ENCODE measurements around the gene ZNF451.
A peak's percentile ranks its signal among the peaks of the same experiment; 100 is the strongest.

The ZNF451 gene

DNA sequence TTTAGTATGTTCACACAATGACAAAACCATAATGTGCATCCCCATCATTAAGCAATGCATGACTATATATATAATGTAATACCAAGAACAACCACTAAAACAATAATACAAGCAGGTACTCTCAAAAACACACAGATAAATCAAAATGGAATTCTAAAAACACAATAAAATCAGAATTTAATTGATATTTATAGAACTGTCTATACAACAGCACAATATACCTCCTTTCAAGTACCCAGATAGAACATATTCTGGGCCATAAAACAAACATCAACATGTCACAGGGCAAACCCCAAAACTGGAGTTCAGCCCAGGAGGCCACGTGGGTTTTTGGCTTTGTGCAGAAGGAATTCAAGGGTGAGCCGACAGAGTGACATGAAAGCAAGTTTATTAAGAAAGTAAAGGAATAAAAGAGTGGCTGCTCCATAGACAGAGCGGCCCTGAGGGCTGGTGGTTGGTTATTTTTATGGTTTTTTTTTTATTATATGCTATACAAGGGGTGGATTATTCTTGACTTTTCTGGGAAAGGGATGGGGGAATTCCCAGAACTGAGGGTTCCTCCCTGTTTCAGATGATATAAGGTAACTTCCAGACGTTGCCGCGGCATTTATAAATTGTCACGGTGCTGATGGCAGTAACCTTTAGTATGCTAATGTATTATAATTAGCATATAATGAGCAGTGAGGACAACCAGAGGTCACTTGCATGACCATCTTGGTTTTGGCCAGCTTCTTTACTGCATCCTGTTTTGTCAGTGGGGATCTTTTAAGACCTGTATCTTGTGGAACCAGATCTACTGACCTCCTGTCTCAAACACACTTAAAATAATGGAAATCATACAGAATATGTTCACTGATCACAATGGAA is 126.5 kb downstream of the ZNF451 start:
- TF ChIP-seq, protein P1, sequence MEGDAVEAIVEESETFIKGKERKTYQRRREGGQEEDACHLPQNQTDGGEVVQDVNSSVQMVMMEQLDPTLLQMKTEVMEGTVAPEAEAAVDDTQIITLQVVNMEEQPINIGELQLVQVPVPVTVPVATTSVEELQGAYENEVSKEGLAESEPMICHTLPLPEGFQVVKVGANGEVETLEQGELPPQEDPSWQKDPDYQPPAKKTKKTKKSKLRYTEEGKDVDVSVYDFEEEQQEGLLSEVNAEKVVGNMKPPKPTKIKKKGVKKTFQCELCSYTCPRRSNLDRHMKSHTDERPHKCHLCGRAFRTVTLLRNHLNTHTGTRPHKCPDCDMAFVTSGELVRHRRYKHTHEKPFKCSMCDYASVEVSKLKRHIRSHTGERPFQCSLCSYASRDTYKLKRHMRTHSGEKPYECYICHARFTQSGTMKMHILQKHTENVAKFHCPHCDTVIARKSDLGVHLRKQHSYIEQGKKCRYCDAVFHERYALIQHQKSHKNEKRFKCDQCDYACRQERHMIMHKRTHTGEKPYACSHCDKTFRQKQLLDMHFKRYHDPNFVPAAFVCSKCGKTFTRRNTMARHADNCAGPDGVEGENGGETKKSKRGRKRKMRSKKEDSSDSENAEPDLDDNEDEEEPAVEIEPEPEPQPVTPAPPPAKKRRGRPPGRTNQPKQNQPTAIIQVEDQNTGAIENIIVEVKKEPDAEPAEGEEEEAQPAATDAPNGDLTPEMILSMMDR (IDR thresholded peaks at IDR 0.05; ENCODE audit: low read length, missing control alignments), result peak; percentile 2
- H3K4me3 ChIP-seq (replicated peaks; ENCODE audit: low read depth, low read length), result no peak overlapping the region
- DNase-seq (ENCODE audit: low read depth), result no peak

- no peak for DNase-seq (ENCODE audit: low read depth)
- TF ChIP-seq, protein P1 (IDR thresholded peaks at IDR 0.05; ENCODE audit: low read length, missing control alignments), result no peak
- no peak overlapping the region for H3K4me3 ChIP-seq (replicated peaks; ENCODE audit: low read depth, low read length)
Observed at GRCh38 chr6:57217270-57217669, 127.3 kb downstream of the ZNF451 start.
